RWPE1 (cell line): ENCODE results near the gene TIGD1.

Source experiments
- CTCF ChIA-PET: fragments of 350-600 bp; sonication (Branson Sonifier 250); formaldehyde crosslinking; extraction: SDS; loops from one replicate; lab custom pipeline; 2021; lab: Yijun Ruan, JAX
- POLR2A ChIA-PET: fragments of 400-600 bp; formaldehyde crosslinking; extraction: SDS; loops from one replicate; lab custom pipeline; 2020; ENCODE audit warnings: antibody characterized with exemption; ENCODE audit not compliant: low non-redundant PET; lab: Yijun Ruan, JAX
- DNase-seq: peaks from one replicate; pipeline ENCODE4 v3.0.0; 2012; ENCODE audit warnings: low spot score
- H3K27ac ChIP-seq: fragments of 450-650 bp; 2 replicates; pipeline ENCODE4 v1.5.1; 2017
- CTCF ChIP-seq: fragments of 450-650 bp; conservative IDR thresholded peaks from 2 replicates; pipeline ENCODE4 v1.5.1; 2017; ENCODE audit warnings: low read depth, mild to moderate bottlenecking

TIGD1 gene

GRCh38 chr2:232563580-232563979 is 13.2 kb upstream of the TIGD1 start:
- CTCF ChIA-PET: no interaction called here
- POLR2A ChIA-PET: no interaction called here
- DNase-seq: no peak
- no peak overlapping the region for H3K27ac ChIP-seq
- TF ChIP-seq CTCF: no peak

GRCh38 chr2:232562515-232563151 is 12.3 kb upstream of the TIGD1 start:
- no peak for TF ChIP-seq CTCF
- peak overlapping the region; percentile 20; the same call in 1 of the 2 replicates for H3K27ac ChIP-seq
- ChIA-PET POLR2A (no interaction called here), CTCF (interaction anchor here (0.7 kb wide), 1 partner anchor 12 kb away, joined by 3 read pairs; the partner anchor contains the start of genes EIF4E2 and TIGD1)
- DNase-seq: no peak

GRCh38 chr2:232556426-232556825 is 6.1 kb upstream of the TIGD1 start:
- POLR2A ChIA-PET: no interaction called here
- DNase-seq: no peak
- TF ChIP-seq CTCF: no peak
- no peak overlapping the region for H3K27ac ChIP-seq
- CTCF ChIA-PET: no interaction called here

- ChIA-PET POLR2A (no interaction called here), CTCF (no interaction called here)
- TF ChIP-seq CTCF: no peak
- no peak overlapping the region for H3K27ac ChIP-seq
- DNase-seq: no peak
Observed at GRCh38 chr2:232551776-232552175, 1.4 kb upstream of the TIGD1 start.

GRCh38 chr2:232551250-232551638 is 887 bp upstream of the TIGD1 start:
- POLR2A ChIA-PET: interaction anchor here (0.8 kb wide), 1 partner anchor 38 kb away, joined by 3 read pairs; no protein-coding TSS in a partner anchor
- TF ChIP-seq CTCF: no peak
- DNase-seq: no peak
- CTCF ChIA-PET: interaction anchor here (1.1 to 1.2 kb wide), 2 partner anchors 9 to 28 kb away, joined by 3 read pairs; no protein-coding TSS in a partner anchor
- peak overlapping the region; percentile 95 for H3K27ac ChIP-seq

- TF ChIP-seq CTCF: no peak
- POLR2A ChIA-PET: no interaction called here
- H3K27ac ChIP-seq: peak overlapping the region; percentile 95
- DNase-seq: no peak
- CTCF ChIA-PET: interaction anchor here (1.2 kb wide), 1 partner anchor 10 kb away, joined by 3 read pairs; no protein-coding TSS in a partner anchor
Observed at GRCh38 chr2:232549655-232550353, 553 bp downstream of the TIGD1 start.
